Endothelial cell (in vitro differentiated cells): Measurements from ENCODE around the gene TRPM3. TPM values are rescaled to one million over a fixed set of nuclear protein-coding genes. Genes with fewer than 3 reads are reported as not detected.

Experiments used
- DNase-seq: peaks from one replicate; pipeline ENCODE4 v3.0.0; 2021; ENCODE audit warnings: low spot score
- H3K27ac Mint-ChIP-seq: one replicate; pipeline ENCODE4 v1.8.0; 2021; ENCODE audit warnings: mixed read lengths, inconsistent platforms; ENCODE audit not compliant: unreplicated experiment
- H3K27me3 Mint-ChIP-seq: one replicate; pipeline ENCODE4 v1.8.0; 2021; ENCODE audit warnings: mild to moderate bottlenecking, moderate library complexity, mixed read lengths, inconsistent platforms; ENCODE audit not compliant: unreplicated experiment
- H3K36me3 Mint-ChIP-seq: one replicate; pipeline ENCODE4 v1.8.0; 2021; ENCODE audit warnings: mild to moderate bottlenecking, low read depth, mixed read lengths, inconsistent platforms; ENCODE audit not compliant: unreplicated experiment
- H3K4me1 Mint-ChIP-seq: one replicate; pipeline ENCODE4 v1.8.0; 2021; ENCODE audit warnings: mild to moderate bottlenecking, mixed read lengths, inconsistent platforms; ENCODE audit not compliant: unreplicated experiment
- H3K4me3 Mint-ChIP-seq: one replicate; pipeline ENCODE4 v1.8.0; 2021; ENCODE audit warnings: mild to moderate bottlenecking, mixed read lengths, inconsistent platforms; ENCODE audit not compliant: unreplicated experiment
- H3K9me3 Mint-ChIP-seq: one replicate; pipeline ENCODE4 v1.8.0; 2021; ENCODE audit warnings: mixed read lengths, inconsistent platforms; ENCODE audit not compliant: unreplicated experiment
- CTCF ChIP-seq: fragments of 200-600 bp; sonication (generic); IDR thresholded peaks from one replicate; pipeline ENCODE4 v1.5.0; 2021; ENCODE audit warnings: antibody characterized with exemption; ENCODE audit not compliant: unreplicated experiment
- total RNA-seq: library from RNA; stranded (reverse); fragmentation: NEBNext Ultra II Directional; extraction: Animal tissue kit (Norgen Biotek cat#: 25700); gene quantifications from one replicate; pipeline ENCODE4 v1.2.1, GENCODE V29; 2021; ENCODE audit not compliant: unreplicated experiment

The TRPM3 gene
- total RNA-seq, 1 donor from 2014 or later, result 0.54 TPM

- Mint-ChIP-seq H3K4me3 (no peak overlapping the region), H3K27ac (no peak overlapping the region), H3K36me3 (no peaks in the 10 kb centered on the region), H3K9me3 (no peaks in the 10 kb centered on the region), H3K27me3 (no peaks in the 10 kb centered on the region), H3K4me1 (no peaks in the 10 kb centered on the region)
- no peak for TF ChIP-seq CTCF
- no peak for DNase-seq
These were observed 45.3 kb downstream of the TRPM3 start for GRCh38 chr9:71076096-71076495.

GRCh38 chr9:71073494-71073893 is 47.9 kb downstream of the TRPM3 start:
- no peak for DNase-seq
- no peaks in the 10 kb centered on the region for H3K27me3 Mint-ChIP-seq
- no peaks in the 10 kb centered on the region for H3K9me3 Mint-ChIP-seq
- no peaks in the 10 kb centered on the region for H3K4me1 Mint-ChIP-seq
- no peak overlapping the region for H3K4me3 Mint-ChIP-seq
- no peaks in the 10 kb centered on the region for H3K36me3 Mint-ChIP-seq
- no peak overlapping the region for H3K27ac Mint-ChIP-seq
- TF ChIP-seq CTCF, result no peak

GRCh38 chr9:71072587-71072986 is 48.8 kb downstream of the TRPM3 start:
- Mint-ChIP-seq H3K4me3 (no peak overlapping the region), H3K9me3 (no peaks in the 10 kb centered on the region), H3K36me3 (no peaks in the 10 kb centered on the region), H3K27me3 (no peaks in the 10 kb centered on the region), H3K4me1 (no peaks in the 10 kb centered on the region), H3K27ac (no peak overlapping the region)
- DNase-seq, result no peak
- TF ChIP-seq CTCF, result no peak

GRCh38 chr9:71071633-71072032 is 49.8 kb downstream of the TRPM3 start:
- Mint-ChIP-seq H3K36me3 (no peaks in the 10 kb centered on the region), H3K27ac (no peak overlapping the region), H3K27me3 (no peaks in the 10 kb centered on the region), H3K4me3 (no peak overlapping the region), H3K9me3 (no peaks in the 10 kb centered on the region), H3K4me1 (no peaks in the 10 kb centered on the region)
- DNase-seq, result no peak
- TF ChIP-seq CTCF, result no peak

GRCh38 chr9:71058660-71059059 is 62.8 kb downstream of the TRPM3 start:
- H3K36me3 Mint-ChIP-seq, result no peaks in the 10 kb centered on the region

More at GRCh38 chr9:71058660-71059059, 62.8 kb downstream of the TRPM3 start:
- Mint-ChIP-seq H3K4me3 (no peak overlapping the region), H3K9me3 (no peaks in the 10 kb centered on the region), H3K27ac (no peak overlapping the region), H3K27me3 (no peaks in the 10 kb centered on the region), H3K4me1 (no peaks in the 10 kb centered on the region)
- TF ChIP-seq CTCF, result no peak
- DNase-seq, result no peak
